Esophagus squamous epithelium (tissue), 4 donors: ENCODE results near the gene TM9SF3.

Experiments
- POLR2A ChIP-seq, 4 donors: fragments of 450-650 bp; IDR thresholded peaks; one replicate each; pipeline ENCODE4 v1.6.1; 2017; ENCODE audit warnings: antibody characterized with exemption in 4 of 4, mild to moderate bottlenecking in 4 of 4, moderate library complexity in 3 of 4
- TF ChIP-seq, protein P1 (sequence below), 6 experiments: fragments of 450-650 bp in 4 of 6; fragments of 200-600 bp in 2 of 6; sonication (generic) in 2 of 6; IDR thresholded peaks; one replicate each; pipeline ENCODE4 v1.5.1; 2016 to 2019; ENCODE audit warnings: antibody characterized with exemption in 6 of 6, mild to moderate bottlenecking in 4 of 6, moderate library complexity in 4 of 6

GRCh38 chr10:96625173-96625572 lies 38.4 kb upstream of the TM9SF3 start:
- TF ChIP-seq, protein P1, sequence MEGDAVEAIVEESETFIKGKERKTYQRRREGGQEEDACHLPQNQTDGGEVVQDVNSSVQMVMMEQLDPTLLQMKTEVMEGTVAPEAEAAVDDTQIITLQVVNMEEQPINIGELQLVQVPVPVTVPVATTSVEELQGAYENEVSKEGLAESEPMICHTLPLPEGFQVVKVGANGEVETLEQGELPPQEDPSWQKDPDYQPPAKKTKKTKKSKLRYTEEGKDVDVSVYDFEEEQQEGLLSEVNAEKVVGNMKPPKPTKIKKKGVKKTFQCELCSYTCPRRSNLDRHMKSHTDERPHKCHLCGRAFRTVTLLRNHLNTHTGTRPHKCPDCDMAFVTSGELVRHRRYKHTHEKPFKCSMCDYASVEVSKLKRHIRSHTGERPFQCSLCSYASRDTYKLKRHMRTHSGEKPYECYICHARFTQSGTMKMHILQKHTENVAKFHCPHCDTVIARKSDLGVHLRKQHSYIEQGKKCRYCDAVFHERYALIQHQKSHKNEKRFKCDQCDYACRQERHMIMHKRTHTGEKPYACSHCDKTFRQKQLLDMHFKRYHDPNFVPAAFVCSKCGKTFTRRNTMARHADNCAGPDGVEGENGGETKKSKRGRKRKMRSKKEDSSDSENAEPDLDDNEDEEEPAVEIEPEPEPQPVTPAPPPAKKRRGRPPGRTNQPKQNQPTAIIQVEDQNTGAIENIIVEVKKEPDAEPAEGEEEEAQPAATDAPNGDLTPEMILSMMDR (IDR thresholded peaks at IDR 0.05), result no peak
- TF ChIP-seq POLR2A (IDR thresholded peaks at IDR 0.05), result no peak
